ENCODE results near the gene PIK3IP1. TPM values are rescaled to one million over a fixed set of nuclear protein-coding genes. Genes with fewer than 3 reads are reported as not detected.
A peak's percentile ranks its signal among the peaks of the same experiment; 100 is the strongest.

PIK3IP1 gene
- total RNA-seq, 1 donor from 2014 or later: 20.3 TPM

- CTCF ChIA-PET: interaction anchor here (1.3 kb wide), 1 partner anchor 40 kb away, joined by 4 read pairs; the partner anchor contains the start of gene PIK3IP1
Observed at GRCh38 chr22:31332010-31332409, 39.7 kb upstream of the PIK3IP1 start.

GRCh38 chr22:31329453-31330215 is 37.3 kb upstream of the PIK3IP1 start:
- Mint-ChIP-seq H3K36me3 (ENCODE audit: low read depth) (peaks cover 96% of the 10 kb centered on the region), H3K27me3 (no peaks in the 10 kb centered on the region), H3K27ac (no peak overlapping the region), H3K4me3 (no peak overlapping the region), H3K4me1 (no peaks in the 10 kb centered on the region), H3K9me3 (no peaks in the 10 kb centered on the region)
- no peak for TF ChIP-seq CTCF (IDR thresholded peaks at IDR 0.05)
- intact Hi-C loops (cut with micrococcal nuclease): no loop called here
- CTCF ChIA-PET: no interaction called here
- DNase-seq: no peak
- ATAC-seq (ENCODE audit: low read depth): no peak
- POLR2A ChIA-PET: interaction anchor here (1.2 kb wide), 1 partner anchor 14 kb away, joined by 4 read pairs; no protein-coding TSS in a partner anchor

More at GRCh38 chr22:31332010-31332409, 39.7 kb upstream of the PIK3IP1 start:
- Mint-ChIP-seq H3K27ac (no peak overlapping the region), H3K4me3 (no peak overlapping the region), H3K27me3 (no peaks in the 10 kb centered on the region), H3K9me3 (no peaks in the 10 kb centered on the region), H3K4me1 (peaks cover under 1% of the 10 kb centered on the region), H3K36me3 (ENCODE audit: low read depth) (peaks cover 91% of the 10 kb centered on the region)
- ATAC-seq (ENCODE audit: low read depth): no peak
- POLR2A ChIA-PET: no interaction called here
- intact Hi-C loops (cut with micrococcal nuclease): no loop called here
- TF ChIP-seq CTCF (IDR thresholded peaks at IDR 0.05): no peak
- DNase-seq: no peak

GRCh38 chr22:31329029-31329428 is 36.7 kb upstream of the PIK3IP1 start:
- Mint-ChIP-seq H3K27ac (no peak overlapping the region), H3K4me3 (no peak overlapping the region), H3K27me3 (no peaks in the 10 kb centered on the region), H3K36me3 (ENCODE audit: low read depth) (peaks cover 94% of the 10 kb centered on the region), H3K4me1 (no peaks in the 10 kb centered on the region), H3K9me3 (no peaks in the 10 kb centered on the region)
- intact Hi-C loops (cut with micrococcal nuclease): no loop called here
- TF ChIP-seq CTCF (IDR thresholded peaks at IDR 0.05): no peak
- ATAC-seq (ENCODE audit: low read depth) (no peak), DNase-seq (no peak)
- ChIA-PET POLR2A (no interaction called here), CTCF (no interaction called here)

GRCh38 chr22:31328544-31328960 is 36.3 kb upstream of the PIK3IP1 start:
- TF ChIP-seq CTCF (IDR thresholded peaks at IDR 0.05): no peak
- POLR2A ChIA-PET: no interaction called here
- no peak overlapping the region for H3K4me3 Mint-ChIP-seq
- DNase-seq (no peak), ATAC-seq (ENCODE audit: low read depth) (no peak)
- intact Hi-C loops (cut with micrococcal nuclease): no loop called here
- peaks cover 91% of the 10 kb centered on the region for H3K36me3 Mint-ChIP-seq (ENCODE audit: low read depth)
- CTCF ChIA-PET: no interaction called here
- no peaks in the 10 kb centered on the region for H3K9me3 Mint-ChIP-seq
- H3K4me1 Mint-ChIP-seq: peaks cover under 1% of the 10 kb centered on the region
- H3K27me3 Mint-ChIP-seq: no peaks in the 10 kb centered on the region
- H3K27ac Mint-ChIP-seq: no peak overlapping the region

- H3K36me3 Mint-ChIP-seq (ENCODE audit: low read depth): peaks cover 89% of the 10 kb centered on the region
- DNase-seq (no peak), ATAC-seq (ENCODE audit: low read depth) (no peak)
- ChIA-PET CTCF (no interaction called here), POLR2A (no interaction called here)
- H3K9me3 Mint-ChIP-seq: no peaks in the 10 kb centered on the region
- H3K4me3 Mint-ChIP-seq: no peak overlapping the region
- intact Hi-C loops (cut with micrococcal nuclease): no loop called here
- TF ChIP-seq CTCF (IDR thresholded peaks at IDR 0.05): no peak
- H3K27me3 Mint-ChIP-seq: no peaks in the 10 kb centered on the region
- H3K4me1 Mint-ChIP-seq: peaks cover 3% of the 10 kb centered on the region
- H3K27ac Mint-ChIP-seq: peak overlapping the region; percentile 18
Observed at GRCh38 chr22:31327806-31328543, 35.7 kb upstream of the PIK3IP1 start.

All from activated B cell treated with CpG ODN at 0.5 μM for 24 hours (primary cell).